Activated CD4-positive, CD25-positive, alpha-beta regulatory T cell treated with anti-CD3 and anti-CD28 coated beads, Interleukin-2, amount 50 U/mL, for 72 hours (primary cell): ENCODE measurements around the gene TGIF1.
"Not testable (repeated sequence)": the region's sequence is repeated elsewhere in the genome, so short reads cannot be mapped to it uniquely, and the experiment has no call there.

Experiments
- DNase-seq: peaks from one replicate; pipeline ENCODE4 v3.0.0; 2021

The TGIF1 gene

DNA sequence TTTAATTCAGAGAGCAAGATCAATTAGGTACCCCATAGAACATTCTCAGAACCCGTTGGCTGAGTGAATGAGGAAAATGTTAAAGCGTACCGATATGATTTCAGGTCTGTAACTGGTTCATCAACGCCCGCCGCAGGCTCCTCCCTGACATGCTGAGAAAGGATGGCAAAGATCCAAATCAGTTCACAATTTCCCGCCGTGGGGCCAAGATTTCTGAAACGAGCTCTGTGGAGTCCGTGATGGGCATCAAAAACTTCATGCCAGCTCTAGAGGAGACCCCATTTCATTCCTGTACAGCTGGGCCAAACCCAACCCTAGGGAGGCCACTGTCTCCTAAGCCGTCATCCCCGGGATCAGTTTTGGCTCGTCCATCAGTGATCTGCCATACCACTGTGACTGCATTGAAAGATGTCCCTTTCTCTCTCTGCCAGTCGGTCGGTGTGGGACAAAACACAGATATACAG is 7.3 kb downstream of the TGIF1 start:
- no peak for DNase-seq

DNA sequence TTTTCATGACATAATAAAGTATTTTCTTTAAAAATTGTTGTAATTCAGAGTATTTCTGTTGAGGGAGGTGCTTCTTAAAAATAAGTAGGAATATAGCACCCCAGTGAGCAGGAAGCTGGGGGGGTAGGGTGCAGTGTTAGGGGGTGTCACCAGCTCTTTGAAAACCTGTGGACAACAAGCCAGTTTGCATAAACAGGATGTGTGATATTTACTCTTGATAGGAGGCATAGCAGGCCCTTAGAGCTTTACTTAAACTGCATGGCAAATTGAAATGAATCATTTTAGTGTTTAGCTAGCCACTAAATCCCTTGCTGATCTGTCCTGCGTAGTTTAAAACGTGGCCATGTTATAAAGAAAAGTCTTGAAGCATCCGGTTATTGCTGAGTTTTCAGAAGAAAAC is 8.4 kb downstream of the TGIF1 start:
- DNase-seq = no peak

DNA sequence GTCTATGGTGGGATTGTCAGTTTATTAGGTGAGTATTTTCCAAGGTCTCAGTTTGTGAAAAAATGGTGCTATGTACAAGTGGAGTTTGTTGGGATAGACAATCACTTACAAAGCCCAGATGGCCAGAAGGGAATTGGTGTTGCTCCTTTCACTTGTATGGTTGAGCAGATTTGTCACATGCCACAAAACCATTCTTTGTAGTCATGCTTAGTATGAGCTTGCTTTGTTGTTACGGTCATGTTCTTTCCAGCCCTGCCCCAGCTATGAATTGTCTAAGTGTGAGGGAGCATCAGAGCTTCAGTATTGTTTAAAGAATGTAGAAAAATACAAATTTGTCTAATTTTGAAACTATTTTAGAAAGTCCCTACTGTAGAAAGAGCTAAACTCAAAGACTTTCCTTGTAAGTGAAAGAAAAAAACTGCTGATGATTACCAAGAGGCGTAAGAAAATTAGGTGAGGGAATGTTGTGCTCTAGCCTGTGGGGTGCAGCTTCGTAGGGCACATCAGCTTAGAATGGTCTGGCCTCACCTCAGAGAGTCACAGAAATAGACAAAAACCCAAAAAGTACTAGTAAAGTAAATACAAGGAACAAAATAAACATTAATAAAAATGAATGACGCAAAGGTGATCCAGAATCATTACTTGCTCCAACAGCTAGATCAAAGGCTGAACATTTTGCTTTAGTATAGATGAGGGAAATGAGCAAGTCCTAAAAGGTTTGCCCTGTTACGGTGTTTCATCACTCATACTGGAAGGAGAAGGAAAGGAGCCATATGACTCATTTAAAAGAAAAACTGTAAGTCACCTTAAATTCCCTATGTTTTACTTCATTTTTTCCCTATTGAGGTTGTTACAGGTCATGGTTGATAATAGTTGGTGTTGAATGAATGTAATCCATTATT is 9.2 kb downstream of the TGIF1 start:
- DNase-seq = no peak

DNA sequence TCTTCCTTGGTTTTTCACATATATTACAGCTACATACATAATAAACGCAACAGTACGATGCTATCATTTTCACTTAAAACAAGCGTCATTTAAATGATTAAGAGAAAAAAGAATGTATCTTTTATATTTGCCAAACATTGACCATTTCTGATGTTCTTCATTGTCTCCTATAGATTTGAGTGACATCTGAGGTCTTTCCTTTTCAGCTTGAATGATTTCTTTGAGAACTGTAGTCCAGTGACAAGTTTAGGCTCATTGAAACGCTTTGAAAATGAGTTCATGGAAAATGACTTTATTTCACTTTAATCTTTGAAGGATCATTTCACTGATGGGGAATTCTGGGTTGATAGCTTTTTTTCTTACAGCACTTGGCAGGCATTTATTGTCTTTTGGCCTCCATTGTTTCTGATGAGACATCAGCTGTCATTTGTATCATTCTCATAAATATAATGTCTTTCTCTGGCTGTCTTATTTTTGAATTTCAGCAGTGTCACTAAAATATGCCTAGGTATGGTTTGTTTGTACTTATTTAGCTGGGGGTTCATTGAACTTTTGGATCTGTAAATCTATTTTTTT is 10.9 kb downstream of the TGIF1 start:
- no peak for DNase-seq

DNA sequence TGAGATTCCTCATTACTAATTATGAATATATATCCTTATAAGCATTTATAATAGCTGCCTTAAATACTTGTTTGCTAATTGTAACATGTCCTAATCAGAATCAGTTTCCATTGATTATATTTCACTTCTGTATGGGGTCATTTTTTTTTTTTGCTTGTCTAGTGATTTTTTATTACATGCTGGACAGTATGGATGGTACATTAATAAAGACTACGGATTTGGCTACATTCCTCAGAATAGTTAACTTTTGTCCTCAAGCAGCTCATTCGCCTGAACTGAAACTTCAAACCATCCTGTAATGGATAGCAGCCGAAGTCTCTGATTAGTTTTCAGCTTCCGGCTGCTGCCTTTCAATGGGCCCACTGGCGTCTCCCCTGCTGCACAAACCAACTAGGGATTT is 11.7 kb downstream of the TGIF1 start:
- no peak for DNase-seq

DNA sequence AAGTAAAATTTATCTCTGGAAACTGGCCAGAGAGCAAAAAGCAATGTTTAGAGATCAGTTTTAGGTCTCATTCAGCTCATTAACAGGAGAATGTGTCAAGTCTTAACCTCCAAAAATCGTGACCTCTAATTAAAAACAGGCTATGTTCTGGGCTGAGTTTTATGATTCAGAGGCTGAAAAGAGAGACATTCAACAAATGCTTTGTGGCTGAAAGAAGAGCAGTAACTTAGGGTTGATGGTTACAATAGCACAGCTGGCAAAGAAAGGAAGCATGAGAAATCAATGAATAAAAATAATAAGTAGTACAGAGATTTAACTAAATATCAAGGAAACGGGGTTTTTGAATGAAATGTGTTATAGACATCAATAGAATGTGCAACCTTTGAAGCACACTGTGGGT is 13.1 kb downstream of the TGIF1 start:
- DNase-seq = no peak

DNA sequence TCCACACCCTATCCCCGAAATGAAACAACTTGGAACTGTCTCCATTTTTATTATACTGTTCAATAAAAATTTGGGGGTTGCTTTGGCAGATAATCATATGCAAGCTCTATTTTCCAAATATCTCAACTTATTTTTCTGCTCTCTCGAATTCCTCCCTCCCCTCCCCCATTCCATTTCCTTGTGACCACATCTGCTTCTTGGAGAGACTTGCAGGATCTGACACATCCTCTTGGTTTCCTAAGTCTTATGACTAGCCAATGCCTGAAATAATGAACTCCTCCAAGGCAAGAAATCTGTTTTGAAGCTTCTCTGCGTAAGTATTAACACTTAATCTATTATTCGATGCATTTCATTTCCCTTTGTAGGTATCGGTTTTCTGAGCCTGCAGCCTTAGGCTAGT is 16.1 kb downstream of the TGIF1 start:
- no peak for DNase-seq

DNA sequence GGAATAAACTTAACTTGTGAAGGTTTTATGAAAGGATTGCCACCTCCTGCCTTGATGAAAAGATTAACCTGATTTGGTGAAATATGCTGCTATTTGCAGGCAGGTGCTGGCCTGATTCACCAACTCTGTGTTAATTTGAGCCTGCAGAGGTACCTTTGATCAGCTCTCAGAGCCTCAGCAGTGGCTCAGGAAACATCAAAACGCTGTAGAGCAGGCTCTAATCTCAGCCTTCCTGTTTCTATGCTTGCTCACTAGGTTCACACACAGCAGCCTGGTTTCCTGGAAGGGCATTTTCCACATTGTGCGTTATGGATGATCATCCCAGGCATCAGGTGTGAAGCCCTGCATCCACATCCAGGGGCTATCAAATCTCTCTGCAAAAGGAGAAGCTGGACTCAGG is 16.9 kb downstream of the TGIF1 start:
- no peak for DNase-seq

DNA sequence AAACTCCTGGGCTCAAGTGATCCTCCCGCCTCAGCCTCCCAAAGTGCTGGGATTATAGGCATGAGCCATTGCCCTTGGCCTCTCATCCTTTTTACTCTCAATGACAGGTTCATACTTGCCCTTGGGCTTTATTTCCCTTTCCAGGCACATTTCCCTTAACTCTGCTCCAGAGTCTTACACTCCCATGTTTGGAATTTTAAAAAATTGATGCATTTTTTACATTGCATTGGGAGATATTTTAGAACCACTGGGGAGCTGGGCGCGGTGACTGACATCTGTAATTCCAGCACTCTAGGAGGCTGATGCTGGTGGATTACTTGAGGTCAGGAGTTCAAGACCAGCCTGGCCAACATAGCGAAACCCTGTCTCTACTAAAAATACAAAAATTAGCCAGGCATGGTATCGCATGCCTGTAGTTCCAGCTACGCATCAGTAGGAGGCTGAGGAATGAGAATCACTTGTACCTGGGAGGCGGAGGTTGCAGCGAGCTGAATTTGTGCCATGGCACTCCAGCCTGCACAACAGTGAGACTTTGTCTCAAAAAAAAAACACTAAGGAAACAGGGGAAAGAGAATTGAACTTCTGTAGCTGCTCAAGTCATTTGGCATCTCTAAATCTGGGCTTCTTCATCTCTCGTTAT is 18.2 kb downstream of the TGIF1 start:
- DNase-seq = no peak

DNA sequence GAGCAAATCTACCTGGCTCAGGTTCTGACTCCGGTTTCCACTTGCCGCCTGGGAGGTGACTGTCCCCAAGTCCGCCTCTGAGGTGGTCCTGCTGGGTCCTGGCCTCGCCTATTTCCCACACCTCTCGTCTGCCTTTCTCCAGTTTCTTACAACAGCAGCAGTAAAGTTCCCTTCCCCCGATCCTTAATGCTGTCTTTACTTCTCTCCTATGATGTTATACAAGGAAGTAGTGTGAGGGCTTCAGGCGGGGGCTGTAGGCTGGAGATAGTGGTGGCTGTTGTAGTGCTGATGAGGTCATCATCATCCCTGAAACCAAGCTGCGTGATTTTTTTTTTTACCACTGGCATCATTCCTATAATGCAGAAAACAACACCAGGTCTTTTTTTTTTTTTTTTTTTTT is 18.9 kb downstream of the TGIF1 start:
- DNase-seq = no peak

DNA sequence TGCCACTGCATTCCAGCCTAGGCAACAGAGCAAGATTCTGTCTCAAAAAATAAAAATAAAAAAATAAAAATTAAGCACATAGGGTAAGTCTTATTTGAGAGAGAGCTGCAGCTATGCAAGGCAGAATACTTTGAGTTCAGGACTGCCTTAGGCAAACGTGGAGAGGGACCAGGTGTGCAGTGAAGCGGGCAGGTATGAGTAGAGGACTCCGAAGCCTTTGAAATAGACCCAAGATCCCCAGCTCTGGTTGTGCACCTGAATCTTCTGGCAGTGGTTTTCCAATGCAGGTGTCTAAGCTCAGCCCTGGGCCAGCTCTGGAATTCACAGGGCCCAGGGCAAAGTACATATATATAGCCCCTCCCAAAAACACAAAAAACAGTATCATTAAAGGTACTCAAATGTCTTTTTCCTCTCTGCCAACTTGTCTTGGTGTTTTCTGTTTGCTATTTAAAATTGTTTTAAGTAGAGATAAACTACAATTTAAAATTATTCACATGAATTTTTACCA is 21.2 kb downstream of the TGIF1 start:
- DNase-seq = no peak

DNA sequence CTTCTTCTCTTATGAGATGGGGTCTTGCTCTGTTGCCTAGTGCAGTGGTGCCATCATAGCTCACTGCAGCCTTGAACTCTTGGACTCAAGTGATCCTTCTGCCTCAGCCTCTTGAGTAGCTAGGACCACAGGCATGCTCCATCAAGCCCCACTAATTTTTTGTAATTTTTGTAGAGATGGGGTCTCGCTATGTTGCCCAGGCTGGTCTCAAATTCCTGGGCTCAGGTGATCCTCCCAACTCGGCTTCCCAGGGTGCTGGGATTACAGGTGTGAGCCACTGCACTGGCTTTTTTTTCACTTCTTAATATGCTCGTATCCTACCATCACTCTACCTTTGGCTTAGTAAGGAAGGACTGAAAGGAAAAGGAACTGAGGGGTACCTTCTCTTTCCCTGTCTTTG is 22.1 kb downstream of the TGIF1 start:
- not testable (repeated sequence) for DNase-seq

DNA sequence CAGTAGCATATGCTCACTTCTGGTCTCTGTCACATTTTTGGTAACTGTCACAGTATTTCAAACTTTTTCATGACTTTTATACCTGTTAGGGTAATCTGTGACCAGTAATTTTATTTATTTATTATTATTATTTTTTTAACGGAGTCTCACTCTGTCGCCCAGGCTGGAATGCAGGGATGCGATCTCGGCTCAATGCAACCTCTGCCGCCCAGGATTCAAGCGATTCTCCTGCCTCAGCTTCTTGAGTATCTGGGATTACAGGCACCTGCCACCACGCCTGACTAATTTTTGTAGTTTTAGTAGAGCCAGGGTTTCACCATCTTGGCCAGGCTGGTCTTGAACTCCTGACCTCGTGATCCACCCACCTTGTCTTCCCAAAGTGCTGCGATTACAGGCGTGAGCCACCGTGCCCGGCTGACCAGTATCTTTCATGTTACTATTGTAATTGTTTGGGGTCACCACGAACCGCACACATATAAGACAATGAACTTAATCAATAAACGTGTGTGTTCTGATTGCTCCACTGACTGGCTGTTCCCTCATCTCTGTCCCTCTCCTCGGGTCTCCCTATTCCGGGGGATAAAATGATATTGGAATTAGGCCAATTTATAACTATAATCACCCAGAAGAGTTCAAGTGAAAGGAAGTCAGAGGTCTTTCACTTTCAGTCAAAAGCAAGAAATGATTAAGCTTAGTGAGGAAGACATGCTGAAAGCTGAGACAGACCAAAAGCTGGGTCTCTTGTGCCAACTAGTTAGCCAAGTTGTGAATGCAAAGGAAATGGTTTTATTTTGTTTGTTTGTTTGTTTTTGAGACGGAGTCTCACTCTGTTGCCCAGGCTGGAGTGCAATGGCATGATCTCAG is 22.9 kb downstream of the TGIF1 start:
- DNase-seq = no peak

DNA sequence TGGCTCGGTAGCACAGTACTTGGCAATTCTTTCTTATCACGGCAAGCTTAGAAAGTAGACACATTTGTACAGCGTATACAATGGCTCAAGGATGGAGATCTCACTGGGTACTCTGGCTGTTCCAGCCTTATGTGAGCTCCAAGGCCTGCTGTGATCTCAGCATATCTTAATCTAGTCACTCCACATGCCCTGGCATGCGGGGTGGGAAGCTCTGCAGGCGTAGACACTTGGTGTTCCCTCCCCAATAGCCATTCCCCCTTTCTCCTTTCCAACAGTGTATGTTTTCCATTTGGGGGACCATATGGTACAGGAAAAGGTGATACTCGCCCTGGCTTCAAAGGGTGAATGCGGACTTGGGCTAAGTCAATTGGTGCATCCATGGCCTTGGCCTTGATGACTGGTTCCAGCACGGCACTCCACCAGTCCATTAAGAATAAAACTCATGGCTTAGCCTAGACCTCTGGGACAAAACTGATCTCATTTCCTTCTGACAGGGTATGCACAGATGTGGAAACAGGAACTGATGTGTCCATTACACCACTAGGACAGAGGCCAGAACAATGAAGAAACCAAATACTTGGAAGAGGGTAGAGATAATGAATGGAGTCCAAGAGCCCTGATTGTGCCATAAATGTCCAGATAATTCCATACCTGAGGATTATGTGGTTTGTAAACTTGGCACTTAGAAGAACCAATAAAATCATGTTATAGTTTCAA is 28.4 kb downstream of the TGIF1 start:
- no peak for DNase-seq

DNA sequence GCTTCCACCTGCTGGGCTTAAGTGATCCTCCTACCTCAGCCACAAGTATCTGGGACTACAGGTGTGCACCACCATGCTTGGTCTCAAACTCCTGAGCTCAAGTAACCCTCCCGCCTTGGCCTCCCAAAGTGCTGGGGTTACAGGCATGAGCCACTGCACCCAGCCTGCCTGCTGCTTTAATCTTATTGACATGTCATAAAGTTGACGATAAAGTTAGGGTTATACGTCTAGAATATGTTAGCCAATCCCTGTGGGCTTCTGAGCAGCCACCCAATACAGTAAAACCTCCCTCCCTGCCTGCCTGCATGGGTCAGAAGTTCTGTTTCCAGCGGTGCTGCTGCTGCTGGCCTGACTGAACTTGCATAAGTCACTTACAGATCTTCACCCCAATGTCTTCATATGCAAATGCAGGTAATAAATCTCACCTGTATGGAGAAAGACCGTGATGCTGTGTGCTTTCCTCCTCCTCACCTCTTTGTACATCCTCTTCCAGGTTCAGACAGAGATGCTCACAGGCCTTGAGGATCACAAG is 30.1 kb downstream of the TGIF1 start:
- no peak for DNase-seq

DNA sequence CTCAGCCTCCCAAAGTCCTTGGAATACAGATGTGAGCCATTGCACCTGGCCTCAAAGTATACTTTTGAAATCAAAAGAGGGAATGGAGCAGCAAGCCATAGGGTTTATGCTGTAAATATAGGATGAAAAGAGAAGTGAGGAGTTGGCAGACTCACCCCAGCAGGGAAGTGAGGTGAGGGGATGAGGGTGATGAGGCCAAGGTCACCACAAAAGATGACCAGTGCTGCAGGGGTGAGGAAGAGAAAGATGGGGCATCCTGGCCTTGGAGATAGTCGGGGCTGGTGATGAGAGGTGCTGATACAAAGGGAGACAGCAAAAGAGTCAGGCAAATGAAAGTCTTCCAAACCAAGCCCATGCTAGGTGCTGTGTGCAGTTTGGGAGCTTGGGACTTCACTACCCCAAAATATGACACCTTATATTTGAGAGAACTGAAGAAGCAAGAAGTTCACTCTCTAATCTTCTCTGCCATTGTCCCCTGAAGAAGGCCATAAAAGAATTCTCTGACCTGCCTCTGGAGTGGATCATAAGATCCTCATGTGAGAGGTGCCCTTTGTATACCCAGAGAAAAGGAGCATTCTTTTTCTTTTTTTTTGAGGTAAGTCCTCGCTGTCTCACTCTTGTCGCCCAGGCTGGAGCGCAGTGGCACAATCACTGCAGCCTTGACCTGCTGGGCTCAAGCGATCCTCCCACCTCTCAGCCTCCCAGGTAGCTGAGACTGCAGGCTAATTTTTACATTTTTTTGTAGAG is 31.0 kb downstream of the TGIF1 start:
- no peak for DNase-seq

DNA sequence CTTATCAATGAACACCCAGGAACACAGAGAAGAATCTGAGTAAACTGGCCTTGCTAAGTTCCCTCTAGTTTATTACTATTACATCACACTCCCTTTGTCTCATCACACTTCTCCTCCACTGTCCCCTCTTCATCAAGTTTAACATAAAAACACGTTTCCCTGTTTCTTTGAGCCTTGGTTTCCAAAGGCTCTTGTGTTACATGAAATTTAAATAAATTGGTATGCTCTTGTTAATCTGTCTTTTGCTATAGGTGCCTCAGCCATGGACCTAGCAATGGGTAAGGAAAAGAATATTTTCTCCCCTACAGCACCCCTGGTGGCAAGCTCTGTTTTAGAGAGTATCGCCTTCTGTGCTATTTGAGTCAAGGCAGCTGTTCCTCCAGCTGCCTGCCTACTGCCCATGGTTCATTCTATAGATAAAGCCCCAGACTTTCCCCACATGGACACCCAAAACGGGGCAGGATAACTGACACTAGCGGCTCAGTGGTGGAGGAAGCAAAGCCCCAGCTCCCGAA is 31.8 kb downstream of the TGIF1 start:
- no peak for DNase-seq

DNA sequence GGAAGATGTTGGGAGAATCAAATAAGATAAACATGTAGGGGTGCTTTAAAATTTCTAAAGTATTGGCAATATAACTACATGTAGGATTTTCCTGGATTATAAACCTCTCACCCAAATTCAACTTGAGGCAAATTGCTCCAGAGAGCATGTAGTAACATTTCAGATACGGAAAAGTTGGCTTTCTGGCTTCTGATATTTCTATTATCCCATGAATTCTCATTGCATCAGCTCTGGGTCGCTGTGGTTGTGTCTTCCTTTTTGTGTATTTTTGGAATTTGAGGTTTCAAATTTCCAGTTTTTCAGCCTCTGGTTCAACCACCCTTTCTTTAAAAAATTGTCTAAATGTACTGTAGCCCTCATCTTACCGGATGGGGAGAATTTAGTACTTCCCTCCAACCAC is 32.3 kb downstream of the TGIF1 start:
- DNase-seq = no peak

DNA sequence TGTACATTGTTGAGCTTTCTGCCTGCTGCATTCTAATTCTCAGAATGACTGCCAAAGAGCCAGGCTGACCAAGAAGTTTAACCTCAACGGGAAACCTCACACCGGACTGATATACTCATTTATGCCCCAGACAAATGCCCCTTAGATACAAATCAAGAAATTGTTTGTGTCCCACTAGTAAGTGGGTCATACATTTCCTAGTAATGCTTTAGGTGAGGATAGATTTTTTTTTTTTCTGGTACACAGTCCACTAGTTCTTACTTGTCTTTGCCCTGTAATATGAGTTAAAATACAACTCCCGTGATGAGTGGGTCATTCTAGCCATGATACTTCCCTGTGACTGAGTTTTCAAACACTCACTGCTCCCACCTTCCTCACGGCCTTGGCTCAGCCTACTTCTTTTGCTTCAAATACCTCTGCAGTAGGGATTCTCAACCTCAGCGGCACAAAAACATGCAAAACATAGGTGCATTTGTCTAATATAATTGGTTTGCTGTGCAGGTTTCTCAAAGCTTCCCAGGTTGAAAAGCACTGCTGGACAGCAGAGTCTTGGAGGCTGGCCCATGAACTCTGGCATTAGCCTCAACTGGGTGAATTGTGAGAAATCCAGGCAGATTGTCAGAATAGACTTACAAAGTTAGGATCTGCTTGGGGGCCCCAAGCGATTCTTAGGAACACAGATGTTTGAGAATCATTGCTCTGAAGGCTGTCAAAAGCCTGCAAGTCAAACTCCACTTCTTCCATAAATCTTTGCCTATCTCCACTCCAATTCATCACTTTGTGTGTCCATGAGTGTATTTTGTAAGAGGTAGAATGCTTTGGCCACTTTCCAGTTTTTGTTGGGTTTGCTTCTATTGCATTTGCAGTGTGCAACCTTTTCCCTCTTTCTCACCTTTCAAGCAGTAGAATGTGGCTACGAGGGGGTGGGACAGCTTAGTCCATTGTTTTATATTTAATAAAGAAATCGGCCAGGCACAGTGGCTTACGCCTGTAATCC is 35.5 kb downstream of the TGIF1 start:
- no peak for DNase-seq

DNA sequence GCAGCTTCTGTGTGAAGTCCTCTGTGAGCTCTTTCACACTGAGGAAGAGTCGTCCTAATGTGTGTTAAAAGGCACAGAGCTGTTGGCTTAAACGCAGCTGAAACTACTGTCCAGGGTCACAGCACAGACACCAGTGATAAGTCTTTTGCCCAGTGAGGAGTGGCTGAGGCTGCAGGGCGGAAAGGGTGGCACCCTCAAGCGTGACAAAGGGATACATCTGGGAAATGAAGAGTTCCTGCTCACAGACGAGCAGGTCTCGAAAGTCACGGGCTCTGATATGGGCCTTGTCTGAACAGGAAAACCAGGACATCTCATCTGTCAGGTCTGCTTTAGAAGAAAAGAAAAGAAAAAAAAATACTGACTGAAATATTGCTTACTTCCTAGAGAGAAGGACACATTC is 36.5 kb downstream of the TGIF1 start:
- DNase-seq = no peak
